Stimulated activated naive CD8-positive, alpha-beta T cell treated with anti-CD3 and anti-CD28 coated beads, Interleukin-15, amount 100 ng/mL, for 72 hours (primary cell): Measurements from ENCODE around the gene RFNG.
A peak's percentile ranks its signal among the peaks of the same experiment; 100 is the strongest.

Experiments used
- ATAC-seq: fragments of 150-1000 bp; cut with Tn5 transposase; 2 replicates; pipeline ENCODE4 v1.10.0; 2021; ENCODE audit warnings: mild to moderate bottlenecking, moderate library complexity
- DNase-seq, 2 donors: peaks; one replicate each; pipeline ENCODE4 v3.0.0; 2021 to 2022
- H3K27ac Mint-ChIP-seq, 2 donors: one replicate each; pipeline ENCODE4 v1.8.0; 2022; ENCODE audit warnings: mild to moderate bottlenecking in 2 of 2, mixed read lengths in 2 of 2, moderate library complexity in 2 of 2
- H3K27me3 Mint-ChIP-seq: one replicate; pipeline ENCODE4 v1.8.0; 2022; ENCODE audit warnings: mixed read lengths
- H3K4me1 Mint-ChIP-seq: one replicate; pipeline ENCODE4 v1.8.0; 2022; ENCODE audit warnings: mild to moderate bottlenecking, mixed read lengths
- H3K4me3 Mint-ChIP-seq, 2 donors: one replicate each; pipeline ENCODE4 v1.8.0; 2022; ENCODE audit warnings: mild to moderate bottlenecking in 2 of 2, mixed read lengths in 2 of 2, moderate library complexity in 1 of 2
- H3K9me3 Mint-ChIP-seq, 2 donors: one replicate each; pipeline ENCODE4 v1.8.0; 2022; ENCODE audit warnings: mixed read lengths in 2 of 2

Gene RFNG

GRCh38 chr17:82013772-82014321 lies 37.8 kb downstream of the RFNG start:
- ATAC-seq, result no peak
- Mint-ChIP-seq H3K27me3 (no peaks in the 10 kb centered on the region), H3K4me3 (no peak overlapping the region), H3K27ac (no peak overlapping the region), H3K9me3 (no peaks in the 10 kb centered on the region), H3K4me1 (peaks cover 19% of the 10 kb centered on the region)
- DNase-seq, result no peak

- Mint-ChIP-seq H3K9me3 (no peaks in the 10 kb centered on the region), H3K4me3 (no peak overlapping the region), H3K27ac (peak overlapping the region in 1 of 2 donors; percentile 19), H3K27me3 (no peaks in the 10 kb centered on the region), H3K4me1 (peaks cover 14% of the 10 kb centered on the region)
- no peak for ATAC-seq
- DNase-seq, result no peak
Measured at GRCh38 chr17:82013341-82013740, 38.3 kb downstream of the RFNG start.

- H3K4me1 Mint-ChIP-seq, result peaks cover 14% of the 10 kb centered on the region
- ATAC-seq (no peak), DNase-seq (no peak)
- no peaks in the 10 kb centered on the region for H3K27me3 Mint-ChIP-seq
- peak overlapping the region in 1 of 2 donors; percentile 63 for H3K27ac Mint-ChIP-seq
- no peak overlapping the region for H3K4me3 Mint-ChIP-seq
- no peaks in the 10 kb centered on the region for H3K9me3 Mint-ChIP-seq
Measured at GRCh38 chr17:82012640-82013295, 38.8 kb downstream of the RFNG start.

GRCh38 chr17:82012261-82012639 lies 39.4 kb downstream of the RFNG start:
- DNase-seq, result no peak
- H3K27ac Mint-ChIP-seq, result no peak overlapping the region
- H3K4me3 Mint-ChIP-seq, result no peak overlapping the region
- ATAC-seq, result no peak
- no peaks in the 10 kb centered on the region for H3K27me3 Mint-ChIP-seq
- peaks cover 9% of the 10 kb centered on the region for H3K4me1 Mint-ChIP-seq
- H3K9me3 Mint-ChIP-seq, result no peaks in the 10 kb centered on the region

- no peaks in the 10 kb centered on the region for H3K9me3 Mint-ChIP-seq
- ATAC-seq, result no peak
Measured at GRCh38 chr17:82011617-82012187, 39.9 kb downstream of the RFNG start.

GRCh38 chr17:82010575-82011525 lies 40.8 kb downstream of the RFNG start:
- ATAC-seq, result no peak
- no peaks in the 10 kb centered on the region for H3K9me3 Mint-ChIP-seq
- H3K4me1 Mint-ChIP-seq, result peaks cover 9% of the 10 kb centered on the region
- no peak overlapping the region for H3K4me3 Mint-ChIP-seq
- no peak overlapping the region for H3K27ac Mint-ChIP-seq
- no peaks in the 10 kb centered on the region for H3K27me3 Mint-ChIP-seq
- DNase-seq, result no peak

More at GRCh38 chr17:82011617-82012187, 39.9 kb downstream of the RFNG start:
- DNase-seq, result no peak
- Mint-ChIP-seq H3K4me3 (no peak overlapping the region), H3K27ac (no peak overlapping the region), H3K4me1 (peaks cover 9% of the 10 kb centered on the region), H3K27me3 (no peaks in the 10 kb centered on the region)

GRCh38 chr17:82009413-82009812 lies 42.2 kb downstream of the RFNG start:
- ATAC-seq, result peak; percentile 33
- H3K27ac Mint-ChIP-seq, result no peak overlapping the region

GRCh38 chr17:82008941-82009405 lies 42.6 kb downstream of the RFNG start:
- Mint-ChIP-seq H3K27ac (no peak overlapping the region), H3K9me3 (no peaks in the 10 kb centered on the region)

More at GRCh38 chr17:82009413-82009812, 42.2 kb downstream of the RFNG start:
- DNase-seq, result no peak
- Mint-ChIP-seq H3K9me3 (no peaks in the 10 kb centered on the region), H3K27me3 (no peaks in the 10 kb centered on the region), H3K4me1 (peaks cover 9% of the 10 kb centered on the region), H3K4me3 (peak overlapping the region in 1 of 2 donors; percentile 44)

GRCh38 chr17:82008258-82008940 lies 43.2 kb downstream of the RFNG start:
- ATAC-seq (peak; percentile 29), DNase-seq (no peak)
- H3K4me3 Mint-ChIP-seq, result no peak overlapping the region
- no peak overlapping the region for H3K27ac Mint-ChIP-seq
- peaks cover 9% of the 10 kb centered on the region for H3K4me1 Mint-ChIP-seq
- H3K27me3 Mint-ChIP-seq, result no peaks in the 10 kb centered on the region
- no peaks in the 10 kb centered on the region for H3K9me3 Mint-ChIP-seq

More at GRCh38 chr17:82008941-82009405, 42.6 kb downstream of the RFNG start:
- DNase-seq (no peak), ATAC-seq (peak; percentile 11)
- Mint-ChIP-seq H3K27me3 (no peaks in the 10 kb centered on the region), H3K4me3 (peak overlapping the region in 1 of 2 donors; percentile 44), H3K4me1 (peaks cover 9% of the 10 kb centered on the region)

- DNase-seq, result no peak
- Mint-ChIP-seq H3K9me3 (no peaks in the 10 kb centered on the region), H3K4me1 (peaks cover 9% of the 10 kb centered on the region), H3K4me3 (no peak overlapping the region), H3K27ac (no peak overlapping the region), H3K27me3 (no peaks in the 10 kb centered on the region)
- ATAC-seq, result no peak
Measured at GRCh38 chr17:82007495-82008257, 43.9 kb downstream of the RFNG start.

GRCh38 chr17:82007228-82007494 lies 44.5 kb downstream of the RFNG start:
- ATAC-seq, result no peak
- Mint-ChIP-seq H3K9me3 (no peaks in the 10 kb centered on the region), H3K27me3 (no peaks in the 10 kb centered on the region), H3K27ac (no peak overlapping the region), H3K4me1 (peaks cover 9% of the 10 kb centered on the region), H3K4me3 (no peak overlapping the region)
- DNase-seq, result no peak

GRCh38 chr17:82006468-82007227 lies 45.0 kb downstream of the RFNG start:
- DNase-seq, result no peak

GRCh38 chr17:82005701-82006348 lies 45.8 kb downstream of the RFNG start:
- DNase-seq (no peak), ATAC-seq (no peak)
- no peaks in the 10 kb centered on the region for H3K9me3 Mint-ChIP-seq
- no peak overlapping the region for H3K27ac Mint-ChIP-seq
- H3K4me3 Mint-ChIP-seq, result no peak overlapping the region
- no peaks in the 10 kb centered on the region for H3K27me3 Mint-ChIP-seq
- H3K4me1 Mint-ChIP-seq, result peaks cover 9% of the 10 kb centered on the region

More at GRCh38 chr17:82006468-82007227, 45.0 kb downstream of the RFNG start:
- Mint-ChIP-seq H3K4me3 (no peak overlapping the region), H3K27me3 (no peaks in the 10 kb centered on the region), H3K4me1 (peaks cover 9% of the 10 kb centered on the region), H3K27ac (peak overlapping the region in 1 of 2 donors; percentile 27), H3K9me3 (no peaks in the 10 kb centered on the region)
- ATAC-seq, result no peak
